Osteoblast (primary cell): ENCODE data around the gene ABHD12. TPM values are rescaled to one million over a fixed set of nuclear protein-coding genes. Genes with fewer than 3 reads are reported as not detected.

Experiments used
- DNase-seq: peaks from one replicate; pipeline ENCODE4 v3.0.0; 2011; ENCODE audit warnings: low spot score, mixed read lengths; ENCODE audit not compliant: insufficient read length; ENCODE audit errors: missing footprints
- H2AFZ ChIP-seq: 2 replicates; pipeline ENCODE4 v1.6.0; 2011; ENCODE audit warnings: mild to moderate bottlenecking, low read length
- H3K27ac ChIP-seq: 2 replicates; pipeline ENCODE4 v1.5.1; 2011; ENCODE audit warnings: mild to moderate bottlenecking, low read depth, low read length, moderate library complexity
- H3K27me3 ChIP-seq: 2 replicates; pipeline ENCODE4 v1.6.0; 2012; ENCODE audit warnings: mild to moderate bottlenecking, control low read depth, inconsistent platforms, low read length, moderate library complexity; ENCODE audit not compliant: insufficient read depth
- H3K36me3 ChIP-seq: 2 replicates; pipeline ENCODE4 v1.5.1; 2011; ENCODE audit warnings: mild to moderate bottlenecking, low read length, control low read depth, moderate library complexity; ENCODE audit not compliant: insufficient read depth
- H3K4me1 ChIP-seq: 2 replicates; pipeline ENCODE4 v1.5.1; 2011; ENCODE audit warnings: mild to moderate bottlenecking, low read length, control low read depth, moderate library complexity; ENCODE audit not compliant: insufficient read depth
- H3K4me2 ChIP-seq: 2 replicates; pipeline ENCODE4 v1.6.0; 2011; ENCODE audit warnings: mild to moderate bottlenecking, low read length; ENCODE audit not compliant: insufficient read depth
- H3K4me3 ChIP-seq: fragments of 200-600 bp; sonication (generic); 3 replicates; pipeline ENCODE4 v1.5.1; 2012; ENCODE audit warnings: mild to moderate bottlenecking, low read length, inconsistent platforms; ENCODE audit not compliant: insufficient read depth
- H3K79me2 ChIP-seq: 2 replicates; pipeline ENCODE4 v1.6.0; 2012; ENCODE audit warnings: mild to moderate bottlenecking, low read length, control low read depth, inconsistent platforms; ENCODE audit not compliant: insufficient read depth
- H3K9me3 ChIP-seq: 2 replicates; pipeline ENCODE4 v1.5.1; 2011; ENCODE audit warnings: low read depth, low read length, control low read depth
- H4K20me1 ChIP-seq: 2 replicates; pipeline ENCODE4 v1.6.0; 2012; ENCODE audit warnings: mild to moderate bottlenecking, low read length, control low read depth; ENCODE audit not compliant: insufficient read depth
- total RNA-seq: library from RNA; depleted of rRNA; stranded (reverse); fragments of >200 nt; gene quantifications from 2 replicates; pipeline ENCODE4 v1.2.3, GENCODE V29; 2012
- TF ChIP-seq, protein P1 (sequence below): IDR thresholded peaks from 2 replicates; pipeline ENCODE4 v1.5.1; 2011; ENCODE audit warnings: mild to moderate bottlenecking, low read depth, low read length, moderate library complexity; ENCODE audit errors: extremely low read depth

ABHD12 gene
- total RNA-seq, 1 donor: 29.7 TPM

DNA sequence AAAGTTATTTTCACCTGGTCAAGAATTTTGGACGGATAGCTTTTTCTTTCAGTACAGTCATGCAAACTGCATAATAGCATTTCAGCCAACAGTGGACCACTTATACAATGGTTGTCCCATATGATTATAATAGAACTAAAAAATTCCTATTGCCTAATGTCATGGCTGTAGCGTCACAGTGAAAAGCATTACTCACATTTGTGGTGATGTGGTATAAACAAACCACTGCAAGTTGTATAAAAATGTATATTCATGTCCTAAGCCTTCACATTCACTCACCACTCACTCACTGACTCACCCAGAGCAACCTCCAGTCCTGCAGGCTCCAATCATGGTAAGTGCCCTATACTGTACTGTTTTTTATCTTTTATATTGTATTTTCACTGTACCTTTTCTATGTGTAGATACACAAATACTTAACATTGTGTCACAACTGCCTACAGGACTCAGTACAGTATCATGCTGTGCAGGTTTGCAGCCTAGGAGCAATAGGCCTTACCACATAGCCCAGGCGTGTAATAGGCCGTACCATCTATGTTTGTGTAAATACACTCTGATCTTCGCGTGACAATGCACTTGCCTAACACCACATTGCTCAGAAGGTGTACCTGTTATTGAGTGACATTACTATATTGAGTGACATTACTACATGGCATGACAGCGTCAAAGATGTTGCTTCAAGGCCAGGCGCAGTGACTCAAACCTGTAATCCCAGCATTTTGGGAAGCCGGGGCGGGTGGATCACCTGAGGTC, 17.9 kb downstream of the ABHD12 start:
- H3K4me2 ChIP-seq: peak overlapping the region; percentile 31
- peaks cover 2% of the 10 kb centered on the region for H4K20me1 ChIP-seq
- H2AFZ ChIP-seq: no peak overlapping the region
- peaks cover 12% of the 10 kb centered on the region for H3K4me1 ChIP-seq
- TF ChIP-seq, protein P1, sequence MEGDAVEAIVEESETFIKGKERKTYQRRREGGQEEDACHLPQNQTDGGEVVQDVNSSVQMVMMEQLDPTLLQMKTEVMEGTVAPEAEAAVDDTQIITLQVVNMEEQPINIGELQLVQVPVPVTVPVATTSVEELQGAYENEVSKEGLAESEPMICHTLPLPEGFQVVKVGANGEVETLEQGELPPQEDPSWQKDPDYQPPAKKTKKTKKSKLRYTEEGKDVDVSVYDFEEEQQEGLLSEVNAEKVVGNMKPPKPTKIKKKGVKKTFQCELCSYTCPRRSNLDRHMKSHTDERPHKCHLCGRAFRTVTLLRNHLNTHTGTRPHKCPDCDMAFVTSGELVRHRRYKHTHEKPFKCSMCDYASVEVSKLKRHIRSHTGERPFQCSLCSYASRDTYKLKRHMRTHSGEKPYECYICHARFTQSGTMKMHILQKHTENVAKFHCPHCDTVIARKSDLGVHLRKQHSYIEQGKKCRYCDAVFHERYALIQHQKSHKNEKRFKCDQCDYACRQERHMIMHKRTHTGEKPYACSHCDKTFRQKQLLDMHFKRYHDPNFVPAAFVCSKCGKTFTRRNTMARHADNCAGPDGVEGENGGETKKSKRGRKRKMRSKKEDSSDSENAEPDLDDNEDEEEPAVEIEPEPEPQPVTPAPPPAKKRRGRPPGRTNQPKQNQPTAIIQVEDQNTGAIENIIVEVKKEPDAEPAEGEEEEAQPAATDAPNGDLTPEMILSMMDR: no peak
- no peak overlapping the region for H3K4me3 ChIP-seq
- H3K9me3 ChIP-seq: peaks cover 13% of the 10 kb centered on the region
- H3K27me3 ChIP-seq: no peaks in the 10 kb centered on the region
- DNase-seq: peak; percentile 80
- H3K79me2 ChIP-seq: peaks cover 70% of the 10 kb centered on the region
- no peaks in the 10 kb centered on the region for H3K36me3 ChIP-seq
- peak overlapping the region; percentile 78 for H3K27ac ChIP-seq

DNA sequence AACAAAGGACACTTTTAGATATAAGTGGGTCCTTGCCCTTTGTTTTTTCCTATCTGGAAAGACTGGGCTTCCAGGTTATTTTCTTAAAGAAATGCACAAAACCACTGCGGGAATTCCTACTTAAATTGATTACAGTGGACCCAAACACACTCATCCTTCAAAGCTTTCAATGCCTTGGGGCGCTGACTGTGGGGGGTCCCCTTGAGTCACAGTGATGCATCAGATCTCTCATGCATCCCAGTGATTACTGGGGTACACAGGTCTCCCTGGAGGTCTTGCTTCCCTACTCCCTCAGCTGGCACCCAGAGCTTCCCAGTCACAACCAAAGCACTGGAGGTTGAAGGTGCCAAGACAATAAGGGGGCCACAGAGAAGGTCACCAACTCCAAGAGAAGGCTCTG, 20.7 kb downstream of the ABHD12 start:
- H3K9me3 ChIP-seq: peaks cover 13% of the 10 kb centered on the region
- no peaks in the 10 kb centered on the region for H3K27me3 ChIP-seq
- H2AFZ ChIP-seq: no peak overlapping the region
- no peak overlapping the region for H3K4me3 ChIP-seq
- no peak overlapping the region for H3K27ac ChIP-seq
- no peak for DNase-seq
- peaks cover 63% of the 10 kb centered on the region for H3K79me2 ChIP-seq
- no peak overlapping the region for H3K4me2 ChIP-seq
- no peaks in the 10 kb centered on the region for H3K36me3 ChIP-seq
- TF ChIP-seq, protein P1: no peak
- H4K20me1 ChIP-seq: peaks cover 2% of the 10 kb centered on the region
- H3K4me1 ChIP-seq: peaks cover 8% of the 10 kb centered on the region

DNA sequence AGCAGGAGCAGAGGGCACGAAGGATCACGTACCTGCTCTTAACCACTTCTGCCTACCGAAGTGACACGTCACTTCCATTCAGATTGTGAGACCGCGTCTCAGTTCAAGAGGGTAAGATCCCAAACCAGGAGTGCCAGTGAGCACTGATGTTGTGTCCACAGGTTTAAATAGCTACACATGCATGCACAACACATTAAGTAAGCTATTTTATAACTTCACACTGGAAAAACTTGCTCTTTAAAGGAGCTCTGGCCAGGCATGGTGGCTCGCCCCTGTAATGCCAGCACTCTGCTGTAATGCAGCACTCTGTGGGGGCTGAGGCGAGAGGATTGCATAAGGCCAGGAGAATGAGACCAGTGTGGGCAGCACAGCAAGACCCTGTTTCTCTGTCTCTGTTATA, 21.1 kb downstream of the ABHD12 start:
- Histone ChIP-seq H4K20me1 (peaks cover 2% of the 10 kb centered on the region), H3K36me3 (no peaks in the 10 kb centered on the region), H2AFZ (no peak overlapping the region), H3K4me2 (no peak overlapping the region), H3K9me3 (peaks cover 13% of the 10 kb centered on the region), H3K79me2 (peaks cover 63% of the 10 kb centered on the region), H3K4me3 (no peak overlapping the region), H3K27ac (no peak overlapping the region), H3K4me1 (peaks cover 8% of the 10 kb centered on the region), H3K27me3 (no peaks in the 10 kb centered on the region)
- TF ChIP-seq, protein P1: no peak
- DNase-seq: no peak

DNA sequence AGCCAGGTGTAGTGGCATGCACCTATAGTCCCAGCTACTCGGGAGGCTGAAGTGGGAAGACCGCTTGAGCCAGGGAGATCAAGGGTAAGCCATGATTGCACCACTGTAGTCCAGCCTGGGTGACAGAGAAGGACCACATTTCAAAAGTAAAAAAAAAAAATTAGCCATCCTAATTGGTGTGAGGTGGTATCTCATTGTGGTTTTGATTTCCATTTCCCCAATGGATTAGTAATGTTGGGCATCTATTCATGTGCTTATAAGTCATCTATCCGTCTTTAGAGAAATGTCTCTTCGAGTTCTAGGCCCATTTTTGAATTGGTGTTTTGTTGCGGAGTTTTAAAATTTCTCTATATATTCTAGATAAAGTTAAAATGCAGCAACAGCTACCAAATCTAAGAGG, 21.7 kb downstream of the ABHD12 start:
- H2AFZ ChIP-seq: no peak overlapping the region
- peaks cover 64% of the 10 kb centered on the region for H3K79me2 ChIP-seq
- H3K27me3 ChIP-seq: no peaks in the 10 kb centered on the region
- H4K20me1 ChIP-seq: peaks cover 2% of the 10 kb centered on the region
- DNase-seq: no peak
- H3K4me3 ChIP-seq: no peak overlapping the region
- peaks cover 13% of the 10 kb centered on the region for H3K9me3 ChIP-seq
- no peak overlapping the region for H3K4me2 ChIP-seq
- TF ChIP-seq, protein P1: no peak
- H3K4me1 ChIP-seq: peaks cover 8% of the 10 kb centered on the region
- H3K27ac ChIP-seq: no peak overlapping the region
- H3K36me3 ChIP-seq: no peaks in the 10 kb centered on the region
